Left ventricle myocardium inferior (tissue), 1 donor: Measurements from ENCODE around the gene TBC1D22A. TPM values are rescaled to one million over a fixed set of nuclear protein-coding genes. Genes with fewer than 3 reads are reported as not detected.
A peak's percentile ranks its signal among the peaks of the same experiment; 100 is the strongest.

Source experiments
- DNase-seq: peaks from one replicate; pipeline ENCODE4 v3.0.0-alpha.2; 2020
- H3K27ac ChIP-seq: fragments of 200-600 bp; replicated peaks from 2 replicates; pipeline ENCODE4 v1.8.0; 2021
- H3K27me3 ChIP-seq: fragments of 200-600 bp; 2 replicates; pipeline ENCODE4 v1.8.0; 2021; ENCODE audit warnings: low read depth
- H3K36me3 ChIP-seq: fragments of 200-600 bp; 2 replicates; pipeline ENCODE4 v1.8.0; 2021
- H3K4me1 ChIP-seq: fragments of 200-600 bp; 2 replicates; pipeline ENCODE4 v1.8.0; 2021
- H3K4me3 ChIP-seq: fragments of 200-600 bp; 2 replicates; pipeline ENCODE4 v1.8.0; 2021; ENCODE audit warnings: mild to moderate bottlenecking, moderate library complexity
- H3K9me3 ChIP-seq: fragments of 200-600 bp; replicated peaks from 2 replicates; pipeline ENCODE4 v1.8.0; 2021
- intact Hi-C: fragments of 100-400 bp; cut with micrococcal nuclease; formaldehyde crosslinking; loops from one replicate; pipeline ENCODE4 v1.11.0; 2022
- total RNA-seq: library from RNA; stranded (reverse); fragmentation: NEBNext Ultra II Directional; extraction: Animal tissue kit (Norgen Biotek cat#: 25700); gene quantifications from one replicate; pipeline ENCODE4 v1.2.1, GENCODE V29; 2021
- TF ChIP-seq, protein P1 (sequence below): fragments of 200-600 bp; IDR thresholded peaks from 2 replicates; pipeline ENCODE4 v1.8.0; 2021; ENCODE audit warnings: antibody characterized with exemption, mild to moderate bottlenecking, borderline replicate concordance
- donor health status: DM: no; HTN: yes; CAD: no; lungs with severe emphysema.

TBC1D22A gene
- total RNA-seq, 1 donor from 2014 or later: 16.2 TPM

DNA sequence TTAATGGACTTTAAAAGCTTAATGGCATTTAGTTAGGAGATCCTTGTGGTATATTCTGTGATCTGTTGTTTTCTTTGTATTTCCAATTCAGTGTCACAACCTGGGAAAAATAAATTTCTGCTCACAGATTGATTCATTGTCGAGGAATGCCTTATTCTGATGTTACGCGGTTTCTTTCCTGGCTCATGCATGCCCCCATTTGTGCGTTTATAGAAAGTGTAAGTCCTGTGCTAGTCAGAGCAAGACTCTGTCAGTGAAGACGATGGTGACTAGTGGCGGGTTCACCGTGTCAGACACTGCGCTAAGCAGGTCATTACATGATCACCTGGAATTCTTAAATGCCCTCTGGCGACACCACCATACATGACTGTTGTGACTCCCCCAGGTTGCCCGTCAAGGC, 169.4 kb downstream of the TBC1D22A start:
- Histone ChIP-seq H3K4me3 (no peak overlapping the region), H3K4me1 (peaks cover 37% of the 10 kb centered on the region), H3K36me3 (no peaks in the 10 kb centered on the region), H3K9me3 (no peaks in the 10 kb centered on the region), H3K27ac (no peak overlapping the region), H3K27me3 (no peaks in the 10 kb centered on the region)
- TF ChIP-seq, protein P1, sequence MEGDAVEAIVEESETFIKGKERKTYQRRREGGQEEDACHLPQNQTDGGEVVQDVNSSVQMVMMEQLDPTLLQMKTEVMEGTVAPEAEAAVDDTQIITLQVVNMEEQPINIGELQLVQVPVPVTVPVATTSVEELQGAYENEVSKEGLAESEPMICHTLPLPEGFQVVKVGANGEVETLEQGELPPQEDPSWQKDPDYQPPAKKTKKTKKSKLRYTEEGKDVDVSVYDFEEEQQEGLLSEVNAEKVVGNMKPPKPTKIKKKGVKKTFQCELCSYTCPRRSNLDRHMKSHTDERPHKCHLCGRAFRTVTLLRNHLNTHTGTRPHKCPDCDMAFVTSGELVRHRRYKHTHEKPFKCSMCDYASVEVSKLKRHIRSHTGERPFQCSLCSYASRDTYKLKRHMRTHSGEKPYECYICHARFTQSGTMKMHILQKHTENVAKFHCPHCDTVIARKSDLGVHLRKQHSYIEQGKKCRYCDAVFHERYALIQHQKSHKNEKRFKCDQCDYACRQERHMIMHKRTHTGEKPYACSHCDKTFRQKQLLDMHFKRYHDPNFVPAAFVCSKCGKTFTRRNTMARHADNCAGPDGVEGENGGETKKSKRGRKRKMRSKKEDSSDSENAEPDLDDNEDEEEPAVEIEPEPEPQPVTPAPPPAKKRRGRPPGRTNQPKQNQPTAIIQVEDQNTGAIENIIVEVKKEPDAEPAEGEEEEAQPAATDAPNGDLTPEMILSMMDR: no peak
- intact Hi-C loops: no loop called here
- no peak for DNase-seq

DNA sequence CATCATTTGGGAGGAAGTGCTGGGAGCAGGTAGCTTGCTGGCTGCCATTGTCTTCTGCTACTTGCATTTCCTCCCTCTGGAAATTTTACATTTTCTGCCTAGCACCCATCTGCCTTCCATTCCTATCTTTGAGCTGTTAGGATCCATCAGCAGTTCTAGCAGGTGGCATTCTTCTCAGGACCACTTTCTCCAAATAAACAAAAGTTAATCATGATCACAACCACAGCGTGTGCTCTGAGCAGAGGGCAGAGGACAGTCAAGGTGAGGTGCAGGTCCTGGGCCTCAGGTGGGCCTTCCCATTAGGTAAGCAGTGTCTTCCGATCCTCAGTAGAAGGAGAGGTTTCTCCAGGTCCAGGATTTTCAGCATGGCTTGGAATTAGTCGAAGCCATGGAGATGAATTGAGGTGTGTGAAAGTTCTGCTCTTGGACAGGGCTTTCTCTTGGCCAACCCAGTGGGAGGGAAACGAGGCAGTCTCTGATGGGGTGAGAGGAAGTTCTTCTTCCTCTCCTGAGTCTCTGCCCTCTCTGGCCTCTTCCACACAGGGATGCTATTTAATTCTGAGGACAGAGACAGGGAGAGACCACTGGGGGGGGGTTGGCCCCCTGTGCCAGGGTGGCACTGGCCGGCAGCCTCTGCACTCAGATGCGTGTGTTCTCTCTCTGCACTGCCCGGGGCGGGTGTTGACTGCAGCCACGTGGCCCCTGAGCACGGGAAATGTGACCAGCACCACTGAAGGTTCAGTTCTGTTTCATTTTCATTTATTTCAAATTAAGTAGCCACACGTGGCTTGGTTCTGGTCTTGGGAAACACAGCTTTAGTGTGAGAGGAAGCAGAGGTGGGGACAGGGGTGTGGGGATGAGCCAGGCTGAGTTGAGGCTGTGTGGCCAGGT, 170.8 kb downstream of the TBC1D22A start:
- Histone ChIP-seq H3K4me1 (peaks cover 37% of the 10 kb centered on the region), H3K4me3 (no peak overlapping the region), H3K36me3 (no peaks in the 10 kb centered on the region), H3K27ac (no peak overlapping the region), H3K9me3 (no peaks in the 10 kb centered on the region), H3K27me3 (no peaks in the 10 kb centered on the region)
- intact Hi-C loops: no loop called here
- TF ChIP-seq, protein P1: no peak
- DNase-seq: no peak

DNA sequence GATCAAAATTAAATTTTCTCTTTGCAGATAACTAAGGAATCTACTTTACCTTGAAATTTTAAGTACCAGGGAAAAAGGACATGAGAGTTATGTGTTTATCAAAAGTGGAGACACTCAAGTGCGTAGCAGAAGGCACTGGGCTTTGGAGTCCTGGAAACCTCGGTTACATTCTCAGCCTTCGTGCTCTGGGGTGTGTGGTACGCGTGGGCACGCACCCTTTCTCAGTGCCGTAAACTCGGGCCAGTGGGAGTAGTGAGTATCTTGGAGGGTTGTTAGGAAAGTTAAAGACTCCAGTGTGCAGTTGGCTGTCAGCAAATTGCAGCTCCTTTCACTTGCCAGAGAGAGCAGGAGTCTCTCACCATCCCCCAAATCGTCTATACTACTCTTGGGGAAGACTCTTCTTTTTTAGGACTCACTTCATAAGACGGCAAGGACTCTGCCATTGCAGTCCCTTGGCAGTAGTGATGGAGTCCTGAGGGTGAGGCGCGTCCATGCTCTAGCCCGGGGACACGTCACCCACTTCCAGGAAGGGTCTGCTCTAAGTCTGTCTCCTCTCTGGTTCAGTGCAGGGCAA, 171.8 kb downstream of the TBC1D22A start:
- no peak for DNase-seq
- Histone ChIP-seq H3K27ac (no peak overlapping the region), H3K27me3 (no peaks in the 10 kb centered on the region), H3K4me1 (peaks cover 37% of the 10 kb centered on the region), H3K4me3 (no peak overlapping the region), H3K9me3 (no peaks in the 10 kb centered on the region), H3K36me3 (no peaks in the 10 kb centered on the region)
- intact Hi-C loops: no loop called here
- TF ChIP-seq, protein P1: no peak

DNA sequence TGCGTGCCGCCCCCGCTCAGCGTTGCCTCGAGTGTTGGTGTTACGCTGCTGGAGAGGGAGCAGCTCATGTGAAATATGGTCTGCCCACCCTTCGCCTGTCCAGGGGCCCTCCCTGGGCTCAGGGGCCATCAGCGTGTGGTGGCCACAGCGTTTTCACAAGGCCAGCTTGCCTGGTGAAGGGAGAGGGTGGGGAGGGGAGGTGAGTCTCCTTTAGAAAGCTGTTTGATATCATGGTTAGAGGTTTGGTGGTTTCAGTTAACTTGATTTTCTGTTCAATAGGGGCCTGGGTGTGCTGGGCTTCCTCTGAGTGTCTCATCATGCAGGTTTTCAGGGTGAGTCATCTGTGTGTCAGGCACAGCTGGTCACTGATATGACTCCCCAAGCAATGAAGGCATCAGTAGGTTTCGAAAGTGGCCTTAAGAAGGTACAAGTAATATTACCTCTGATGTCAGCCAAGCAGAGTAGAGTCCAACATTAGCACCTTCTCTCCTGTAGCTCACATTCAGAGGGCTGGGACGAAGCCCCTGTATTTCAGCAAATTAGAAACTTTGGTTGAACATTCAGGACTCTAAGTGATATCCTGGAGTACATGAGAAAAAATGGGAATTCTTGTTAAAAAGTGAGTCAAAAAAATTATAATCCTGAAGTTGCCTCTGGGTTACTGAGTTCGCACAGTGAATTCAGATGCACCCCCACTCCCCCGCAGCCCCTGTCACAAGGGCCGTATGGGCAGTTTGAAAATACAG, 172.5 kb downstream of the TBC1D22A start:
- Histone ChIP-seq H3K4me1 (peaks cover 37% of the 10 kb centered on the region), H3K27ac (peak overlapping the region; percentile 45), H3K4me3 (no peak overlapping the region), H3K9me3 (no peaks in the 10 kb centered on the region), H3K27me3 (no peaks in the 10 kb centered on the region), H3K36me3 (no peaks in the 10 kb centered on the region)
- TF ChIP-seq, protein P1: no peak
- intact Hi-C loops: no loop called here
- no peak for DNase-seq

DNA sequence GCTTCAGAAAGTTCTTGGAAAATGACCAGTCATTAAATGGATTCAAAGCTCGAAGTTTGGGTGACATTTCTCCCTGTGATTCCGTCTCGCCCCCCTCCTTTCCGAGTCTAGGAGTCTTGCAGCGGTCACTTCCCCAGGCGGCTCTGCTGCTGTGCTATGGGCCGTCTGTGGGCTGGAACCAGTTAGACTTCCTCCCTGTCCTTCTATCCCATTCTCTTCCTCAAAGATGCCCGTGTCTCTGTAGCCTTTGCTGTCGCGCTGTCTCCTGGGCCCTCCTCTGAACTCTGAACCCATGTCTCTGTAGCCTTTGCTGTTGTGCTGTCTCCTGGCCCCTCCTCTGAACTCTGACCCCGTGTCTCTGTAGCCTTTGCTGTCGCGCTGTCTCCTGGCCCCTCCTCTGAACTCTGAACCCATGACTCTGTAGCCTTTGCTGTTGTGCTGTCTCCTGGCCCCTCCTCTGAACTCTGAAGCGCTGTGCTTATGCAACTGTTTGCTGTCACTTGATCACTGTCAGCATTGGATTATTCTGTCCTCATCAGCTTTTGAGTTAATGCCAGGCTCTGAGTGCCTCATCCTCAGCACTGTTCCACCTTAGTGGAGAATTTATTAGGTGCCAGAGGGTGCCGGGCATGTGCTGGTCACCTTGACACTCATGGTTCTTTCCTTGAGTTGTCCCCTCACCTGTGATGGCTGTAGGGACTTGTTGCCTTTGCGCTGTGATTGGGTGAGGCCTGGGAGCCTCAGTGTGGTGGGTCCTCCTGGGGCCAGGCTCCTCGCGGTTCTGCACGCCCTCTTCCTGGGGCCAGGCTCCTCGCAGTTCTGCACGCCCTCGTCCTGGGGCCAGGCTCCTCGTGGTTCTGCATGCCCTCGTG, 173.3 kb downstream of the TBC1D22A start:
- intact Hi-C loops: no loop called here
- H3K36me3 ChIP-seq: no peaks in the 10 kb centered on the region
- no peaks in the 10 kb centered on the region for H3K9me3 ChIP-seq
- H3K4me3 ChIP-seq: no peak overlapping the region
- H3K27me3 ChIP-seq: no peaks in the 10 kb centered on the region
- H3K27ac ChIP-seq: peak overlapping the region; percentile 45
- TF ChIP-seq, protein P1: no peak
- peaks cover 37% of the 10 kb centered on the region for H3K4me1 ChIP-seq
- DNase-seq: no peak
